ENCODE results near the gene DCAKD.

DCAKD gene

DNA sequence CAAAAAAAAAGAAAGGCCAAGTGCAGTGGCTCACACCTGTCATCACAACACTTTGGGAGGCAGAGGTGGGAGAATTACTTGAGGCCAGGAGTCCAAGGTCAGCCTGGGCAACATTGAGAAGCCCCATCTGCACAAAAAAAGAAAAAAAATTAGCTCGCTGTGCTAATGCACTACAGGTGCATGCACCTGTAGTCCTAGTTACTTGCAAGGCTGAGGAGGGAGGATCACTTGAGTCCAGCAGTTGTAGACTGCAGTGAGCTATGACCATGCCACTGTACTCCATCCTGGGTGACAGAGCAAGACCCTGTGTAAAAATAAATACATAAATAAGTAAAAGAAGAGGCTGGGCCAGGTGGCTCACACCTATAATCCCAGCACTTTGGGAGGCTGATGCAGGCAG lies 39.7 kb downstream of the DCAKD start:
- Histone ChIP-seq H3K4me3 (ENCODE audit: low read length) (no peak overlapping the region), H3K36me3 (ENCODE audit: insufficient read depth, low read length) (no peaks in the 10 kb centered on the region), H3K9ac (ENCODE audit: low read depth, low read length) (no peak overlapping the region), H3K27me3 (ENCODE audit: insufficient read depth, low read length) (no peaks in the 10 kb centered on the region), H3K9me3 (ENCODE audit: insufficient read depth, low read depth, low read length) (no peaks in the 10 kb centered on the region), H3K27ac (ENCODE audit: low read depth, low read length) (no peak overlapping the region), H3K4me1 (ENCODE audit: insufficient read depth, low read length) (peaks cover 10% of the 10 kb centered on the region)
- 90% methylated on average over 1 of the region's 1 CpG for WGBS

DNA sequence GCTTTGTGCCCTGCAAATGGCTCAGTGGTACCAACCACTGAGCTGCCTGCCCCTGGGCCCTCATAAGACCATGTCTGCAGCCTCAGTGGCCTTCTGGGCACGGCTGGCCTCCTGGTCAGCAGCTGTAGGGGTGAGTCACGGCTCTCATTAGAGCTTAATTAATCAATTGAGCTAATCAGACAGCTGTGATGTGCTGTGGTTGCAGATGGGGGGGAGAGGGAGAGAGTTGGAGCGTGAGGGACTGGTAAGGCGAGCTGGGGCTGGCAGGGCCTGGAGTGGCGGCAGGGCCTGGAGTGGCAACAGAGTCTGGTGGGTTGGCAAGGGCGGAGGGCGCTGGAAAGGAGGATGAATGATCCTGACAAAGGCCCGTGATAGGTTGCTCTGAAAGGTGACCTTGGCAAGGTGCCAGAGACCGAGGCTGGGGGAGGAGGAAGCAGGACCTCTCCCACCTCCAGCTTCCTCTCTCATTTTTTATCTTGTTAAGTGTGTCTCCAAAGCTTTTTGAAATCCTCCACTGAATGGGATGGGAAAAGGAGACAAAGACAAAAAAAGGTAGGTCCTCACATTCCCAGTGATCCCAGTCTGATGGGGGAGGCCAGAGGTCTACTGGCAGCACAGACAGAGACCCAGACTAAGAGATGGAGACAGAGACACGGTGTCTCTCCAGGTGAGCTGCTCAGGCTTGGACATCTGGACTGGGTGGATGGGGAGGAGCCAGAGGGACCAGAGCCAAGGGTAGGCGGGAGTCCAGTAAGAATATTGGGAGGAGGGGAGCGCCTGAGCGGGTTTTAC lies 41.6 kb downstream of the DCAKD start:
- 84% methylated on average over 13 of the region's 13 CpGs for WGBS
- Histone ChIP-seq H3K36me3 (ENCODE audit: insufficient read depth, low read length) (no peaks in the 10 kb centered on the region), H3K4me3 (ENCODE audit: low read length) (no peak overlapping the region), H3K27me3 (ENCODE audit: insufficient read depth, low read length) (no peaks in the 10 kb centered on the region), H3K9me3 (ENCODE audit: insufficient read depth, low read depth, low read length) (no peaks in the 10 kb centered on the region), H3K27ac (ENCODE audit: low read depth, low read length) (no peak overlapping the region), H3K4me1 (ENCODE audit: insufficient read depth, low read length) (peaks cover 10% of the 10 kb centered on the region), H3K9ac (ENCODE audit: low read depth, low read length) (no peak overlapping the region)

DNA sequence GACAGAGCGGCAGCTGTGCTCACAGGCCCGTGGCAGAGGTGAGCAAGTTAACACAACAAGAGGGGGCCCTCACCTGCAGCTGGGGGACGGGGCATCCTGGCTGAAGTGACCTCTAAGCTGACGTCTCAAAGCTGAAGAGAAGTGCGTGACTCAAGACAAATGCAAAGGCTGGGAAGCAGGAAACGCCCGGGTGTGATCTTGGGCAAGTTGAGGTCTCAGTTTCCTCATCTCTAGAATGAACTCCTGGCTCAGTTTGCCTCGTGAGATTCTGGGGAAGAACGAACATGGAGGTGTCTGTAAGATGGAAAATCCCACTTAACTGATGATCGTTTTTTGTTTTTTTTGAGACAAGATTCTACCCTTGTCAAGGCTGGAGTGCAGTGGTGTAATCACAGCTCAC lies 43.2 kb downstream of the DCAKD start:
- Histone ChIP-seq H3K4me3 (ENCODE audit: low read length) (no peak overlapping the region), H3K36me3 (ENCODE audit: insufficient read depth, low read length) (no peaks in the 10 kb centered on the region), H3K27me3 (ENCODE audit: insufficient read depth, low read length) (no peaks in the 10 kb centered on the region), H3K9ac (ENCODE audit: low read depth, low read length) (no peak overlapping the region), H3K9me3 (ENCODE audit: insufficient read depth, low read depth, low read length) (no peaks in the 10 kb centered on the region), H3K27ac (ENCODE audit: low read depth, low read length) (no peak overlapping the region), H3K4me1 (ENCODE audit: insufficient read depth, low read length) (peaks cover 17% of the 10 kb centered on the region)
- 83% methylated on average over 10 of the region's 10 CpGs for WGBS

DNA sequence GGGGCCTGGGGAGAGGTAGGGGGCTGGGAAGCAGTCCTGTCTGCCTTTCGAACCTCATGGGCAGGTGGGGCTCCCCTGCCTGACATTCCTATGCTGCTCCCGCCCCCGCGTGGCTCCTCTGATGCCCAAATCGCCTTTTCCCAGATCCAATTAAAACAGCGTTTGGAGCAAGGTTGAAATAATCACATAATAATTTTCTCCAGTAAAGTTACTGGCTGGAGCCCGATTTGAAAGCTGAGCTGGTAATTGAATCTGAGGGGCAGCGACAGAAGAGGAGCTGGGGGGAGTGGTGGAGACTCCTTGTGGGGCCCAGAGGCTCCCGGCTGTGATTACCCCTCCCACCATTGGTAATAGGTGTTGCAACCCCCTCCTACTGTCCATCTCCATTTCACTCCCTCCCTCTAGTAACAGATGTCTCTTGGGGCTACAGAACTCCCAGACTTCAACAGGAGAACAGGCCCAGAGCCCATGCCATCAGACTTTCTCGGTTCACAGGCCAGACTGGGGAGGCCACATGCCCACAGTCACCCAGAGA lies 44.4 kb downstream of the DCAKD start:
- no peak overlapping the region for H3K4me3 ChIP-seq (ENCODE audit: low read length)
- no peaks in the 10 kb centered on the region for H3K9me3 ChIP-seq (ENCODE audit: insufficient read depth, low read depth, low read length)
- WGBS: 30% methylated on average over 9 of the region's 10 CpGs
- H3K27ac ChIP-seq (ENCODE audit: low read depth, low read length): no peak overlapping the region
- H3K27me3 ChIP-seq (ENCODE audit: insufficient read depth, low read length): no peaks in the 10 kb centered on the region
- no peak overlapping the region for H3K9ac ChIP-seq (ENCODE audit: low read depth, low read length)
- H3K4me1 ChIP-seq (ENCODE audit: insufficient read depth, low read length): peaks cover 17% of the 10 kb centered on the region
- no peaks in the 10 kb centered on the region for H3K36me3 ChIP-seq (ENCODE audit: insufficient read depth, low read length)

DNA sequence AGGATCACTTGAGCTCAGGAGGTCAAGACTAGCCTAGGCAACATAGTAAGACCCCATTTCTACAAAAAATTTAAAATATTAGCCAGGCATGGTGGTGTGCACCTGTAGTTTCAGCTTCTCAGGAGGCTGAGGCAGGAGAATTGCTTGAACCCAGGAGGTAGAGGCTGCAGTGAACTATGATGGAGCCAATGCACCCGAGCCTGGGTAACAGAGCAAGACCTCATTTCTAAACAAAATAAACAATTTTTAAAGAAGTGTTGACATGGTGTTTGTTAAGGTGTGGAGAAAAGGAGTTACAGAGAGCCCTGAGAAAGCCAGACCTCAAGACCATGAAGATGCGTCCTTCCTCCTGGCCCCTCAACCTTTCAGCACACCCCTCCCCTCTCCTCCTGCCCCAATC lies 45.7 kb downstream of the DCAKD start:
- H3K36me3 ChIP-seq (ENCODE audit: insufficient read depth, low read length): no peaks in the 10 kb centered on the region
- 94% methylated on average over 1 of the region's 2 CpGs for WGBS

DNA sequence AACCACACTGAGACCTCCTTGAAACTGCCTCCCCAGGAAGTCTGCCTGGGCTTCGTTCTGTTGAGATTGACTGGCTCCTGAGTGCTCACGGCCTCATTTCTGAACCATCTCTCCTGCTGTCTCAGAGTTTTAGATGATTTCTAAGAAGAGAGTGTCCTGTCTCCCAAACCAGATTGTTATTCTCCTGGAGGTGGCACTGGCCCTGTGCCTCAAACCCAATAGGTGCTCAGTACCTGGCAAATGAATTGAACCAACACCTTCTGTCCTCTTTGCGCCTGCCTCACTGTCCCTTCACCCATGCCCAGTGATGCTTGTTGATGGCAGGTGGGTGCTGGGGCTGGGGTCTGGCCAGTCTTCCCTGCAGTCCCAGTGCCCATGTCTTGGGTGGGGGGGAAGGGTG lies 47.0 kb downstream of the DCAKD start:
- Histone ChIP-seq H3K4me1 (ENCODE audit: insufficient read depth, low read length) (peaks cover 17% of the 10 kb centered on the region), H3K9me3 (ENCODE audit: insufficient read depth, low read depth, low read length) (peaks cover 3% of the 10 kb centered on the region), H3K9ac (ENCODE audit: low read depth, low read length) (no peak overlapping the region), H3K36me3 (ENCODE audit: insufficient read depth, low read length) (no peaks in the 10 kb centered on the region), H3K27me3 (ENCODE audit: insufficient read depth, low read length) (no peaks in the 10 kb centered on the region), H3K4me3 (ENCODE audit: low read length) (no peak overlapping the region), H3K27ac (ENCODE audit: low read depth, low read length) (no peak overlapping the region)
- 77% methylated on average over 3 of the region's 3 CpGs for WGBS

More for the DNA sequence above, 45.7 kb downstream of the DCAKD start:
- no peaks in the 10 kb centered on the region for H3K9me3 ChIP-seq (ENCODE audit: insufficient read depth, low read depth, low read length)
- H3K27me3 ChIP-seq (ENCODE audit: insufficient read depth, low read length): no peaks in the 10 kb centered on the region
- H3K4me1 ChIP-seq (ENCODE audit: insufficient read depth, low read length): peaks cover 17% of the 10 kb centered on the region
- H3K27ac ChIP-seq (ENCODE audit: low read depth, low read length): no peak overlapping the region
- no peak overlapping the region for H3K4me3 ChIP-seq (ENCODE audit: low read length)
- H3K9ac ChIP-seq (ENCODE audit: low read depth, low read length): no peak overlapping the region

DNA sequence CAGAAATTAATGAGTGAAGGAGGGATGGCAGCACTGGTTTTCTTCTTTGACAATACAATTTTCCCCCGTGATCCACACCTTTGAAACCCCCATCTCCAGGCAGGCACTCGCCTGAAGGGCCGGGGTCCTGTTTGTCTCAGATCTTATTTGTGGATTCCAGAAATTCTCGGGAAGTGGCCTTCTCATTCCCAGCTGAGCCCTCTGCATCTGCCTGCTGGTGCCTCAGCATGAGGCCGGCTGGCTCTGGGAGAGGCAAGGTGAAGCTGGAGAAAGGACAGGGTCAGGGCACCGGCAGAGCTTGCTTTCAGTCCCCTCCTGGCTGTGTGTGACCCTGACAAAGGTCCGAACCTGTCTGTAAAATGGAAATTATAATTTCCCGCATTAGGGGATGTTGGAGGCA lies 47.6 kb downstream of the DCAKD start:
- Histone ChIP-seq H3K27ac (ENCODE audit: low read depth, low read length) (no peak overlapping the region), H3K9me3 (ENCODE audit: insufficient read depth, low read depth, low read length) (peaks cover 7% of the 10 kb centered on the region), H3K4me1 (ENCODE audit: insufficient read depth, low read length) (peaks cover 17% of the 10 kb centered on the region), H3K36me3 (ENCODE audit: insufficient read depth, low read length) (no peaks in the 10 kb centered on the region), H3K27me3 (ENCODE audit: insufficient read depth, low read length) (no peaks in the 10 kb centered on the region), H3K9ac (ENCODE audit: low read depth, low read length) (no peak overlapping the region), H3K4me3 (ENCODE audit: low read length) (no peak overlapping the region)
- 19% methylated on average over 8 of the region's 8 CpGs for WGBS

DNA sequence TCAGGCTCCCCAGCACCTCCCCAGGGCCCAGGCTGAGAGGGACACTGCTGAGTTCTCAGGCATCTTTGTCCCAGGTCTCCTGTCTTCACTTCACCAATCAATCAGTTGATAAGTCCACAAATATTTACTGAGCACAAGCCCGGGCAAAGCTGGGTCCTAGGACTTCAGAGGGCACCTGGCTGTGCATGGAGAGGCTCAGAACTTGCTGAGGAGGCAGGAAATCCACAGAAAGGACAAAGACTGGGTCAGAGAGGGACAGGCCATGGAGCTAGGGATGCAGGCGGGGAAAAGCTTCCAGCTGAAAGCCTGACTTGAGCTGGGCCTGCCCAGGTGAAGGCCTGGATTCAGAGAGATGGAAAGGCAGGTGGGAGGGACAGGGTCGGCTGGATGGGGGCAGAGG lies 50.1 kb downstream of the DCAKD start:
- WGBS: 92% methylated on average over 3 of the region's 3 CpGs
- H3K9ac ChIP-seq (ENCODE audit: low read depth, low read length): no peak overlapping the region
- H3K4me1 ChIP-seq (ENCODE audit: insufficient read depth, low read length): peaks cover 12% of the 10 kb centered on the region
- no peaks in the 10 kb centered on the region for H3K27me3 ChIP-seq (ENCODE audit: insufficient read depth, low read length)
- H3K4me3 ChIP-seq (ENCODE audit: low read length): no peak overlapping the region
- no peak overlapping the region for H3K27ac ChIP-seq (ENCODE audit: low read depth, low read length)
- no peaks in the 10 kb centered on the region for H3K36me3 ChIP-seq (ENCODE audit: insufficient read depth, low read length)
- H3K9me3 ChIP-seq (ENCODE audit: insufficient read depth, low read depth, low read length): peaks cover 7% of the 10 kb centered on the region

DNA sequence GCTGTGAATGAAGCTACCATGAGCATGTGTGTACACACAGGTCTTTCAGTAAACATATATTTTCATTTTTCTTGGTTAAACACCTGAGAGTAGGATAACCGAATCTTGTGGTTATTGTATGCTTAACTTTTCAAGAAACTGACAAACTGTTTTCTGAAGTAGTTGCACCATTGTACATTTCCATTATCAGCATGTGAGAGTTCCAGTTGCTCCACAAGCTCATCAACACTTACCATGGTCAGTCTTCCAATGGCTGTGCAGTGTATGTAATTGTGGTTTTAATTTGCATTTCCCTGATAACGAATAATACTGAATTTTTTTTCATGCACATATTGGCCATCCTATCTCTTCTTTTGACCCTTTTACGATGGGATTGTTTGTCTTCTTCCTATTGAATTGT lies 52.0 kb downstream of the DCAKD start:
- Histone ChIP-seq H3K4me3 (ENCODE audit: low read length) (no peak overlapping the region), H3K36me3 (ENCODE audit: insufficient read depth, low read length) (no peaks in the 10 kb centered on the region), H3K27ac (ENCODE audit: low read depth, low read length) (no peak overlapping the region), H3K9me3 (ENCODE audit: insufficient read depth, low read depth, low read length) (peaks cover 7% of the 10 kb centered on the region), H3K4me1 (ENCODE audit: insufficient read depth, low read length) (peaks cover 12% of the 10 kb centered on the region), H3K27me3 (ENCODE audit: insufficient read depth, low read length) (no peaks in the 10 kb centered on the region), H3K9ac (ENCODE audit: low read depth, low read length) (no peak overlapping the region)
- WGBS: 83% methylated on average over 1 of the region's 3 CpGs

DNA sequence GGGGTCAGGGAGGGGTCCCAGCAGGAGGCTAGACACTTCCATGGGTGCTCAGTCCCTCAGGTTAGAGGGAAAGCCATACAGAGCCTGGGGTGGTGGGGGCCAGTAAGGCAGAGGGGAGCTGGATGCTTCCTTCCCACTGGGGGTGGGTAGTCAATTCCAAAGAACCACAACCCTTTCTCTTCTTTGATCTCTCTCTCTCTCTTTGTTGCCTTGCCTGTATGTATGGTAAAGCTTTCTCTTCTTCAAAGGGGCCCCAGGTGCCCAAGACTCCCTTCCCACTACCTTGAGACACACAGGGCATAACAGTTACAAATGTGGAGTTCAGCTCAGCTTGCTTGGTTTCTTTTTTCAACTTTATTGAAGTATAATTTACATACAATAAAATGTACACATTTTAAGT lies 52.8 kb downstream of the DCAKD start:
- H3K4me1 ChIP-seq (ENCODE audit: insufficient read depth, low read length): peaks cover 4% of the 10 kb centered on the region
- no peak overlapping the region for H3K9ac ChIP-seq (ENCODE audit: low read depth, low read length)
- no peaks in the 10 kb centered on the region for H3K36me3 ChIP-seq (ENCODE audit: insufficient read depth, low read length)
- no peak overlapping the region for H3K4me3 ChIP-seq (ENCODE audit: low read length)
- no peak overlapping the region for H3K27ac ChIP-seq (ENCODE audit: low read depth, low read length)
- H3K9me3 ChIP-seq (ENCODE audit: insufficient read depth, low read depth, low read length): peaks cover 7% of the 10 kb centered on the region
- no peaks in the 10 kb centered on the region for H3K27me3 ChIP-seq (ENCODE audit: insufficient read depth, low read length)

DNA sequence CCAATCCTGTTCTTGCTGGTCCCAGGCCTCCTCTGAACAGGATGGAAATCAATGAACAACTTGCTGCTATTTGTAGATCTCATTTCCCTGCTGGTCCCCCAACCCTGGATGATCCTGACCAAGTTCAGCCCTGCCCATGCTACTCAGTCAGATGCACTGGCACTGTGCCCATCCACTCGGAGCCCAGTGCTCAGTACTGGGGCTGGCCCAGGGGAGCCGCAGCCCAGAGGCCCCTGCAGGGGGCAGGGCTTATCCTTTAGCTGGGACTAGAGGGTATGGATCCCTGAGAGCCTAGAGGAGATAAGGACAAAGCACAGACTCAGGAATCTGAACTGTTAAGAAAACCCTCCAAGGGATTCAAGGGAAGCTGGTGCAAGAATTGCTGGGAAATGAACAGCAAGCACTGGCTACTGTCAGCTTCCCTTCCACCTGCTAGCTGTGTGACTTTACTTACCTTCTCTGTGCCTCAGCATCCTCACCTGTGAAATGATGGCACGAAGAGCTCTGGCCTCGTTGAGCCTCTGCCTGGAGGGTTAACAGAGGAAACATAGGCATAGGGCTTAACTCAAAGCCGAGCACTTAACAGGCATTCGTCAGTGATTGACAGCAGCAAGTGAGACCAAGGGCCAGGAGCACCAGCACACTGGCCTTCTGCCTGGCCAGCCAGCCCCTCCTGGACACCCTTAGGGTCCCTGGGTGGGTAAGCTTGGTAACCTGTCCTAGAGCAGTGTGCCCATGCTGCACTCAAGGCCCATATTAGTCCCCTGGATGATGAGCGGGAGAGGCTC lies 53.5 kb downstream of the DCAKD start:
- 73% methylated on average over 7 of the region's 7 CpGs for WGBS
- Histone ChIP-seq H3K9ac (ENCODE audit: low read depth, low read length) (no peak overlapping the region), H3K4me1 (ENCODE audit: insufficient read depth, low read length) (no peaks in the 10 kb centered on the region), H3K9me3 (ENCODE audit: insufficient read depth, low read depth, low read length) (peaks cover 7% of the 10 kb centered on the region), H3K4me3 (ENCODE audit: low read length) (no peak overlapping the region), H3K27me3 (ENCODE audit: insufficient read depth, low read length) (no peaks in the 10 kb centered on the region), H3K36me3 (ENCODE audit: insufficient read depth, low read length) (no peaks in the 10 kb centered on the region), H3K27ac (ENCODE audit: low read depth, low read length) (no peak overlapping the region)

All from HUES64 (cell line).